ENCODE results near the gene TASOR2. TPM values are rescaled to one million over a fixed set of nuclear protein-coding genes. Genes with fewer than 3 reads are reported as not detected.

The TASOR2 gene
- total and polyA plus RNA-seq, 2 of the 4 experiments (the other 2 are of a cell fraction): 19.4 to 53.6 TPM

DNA sequence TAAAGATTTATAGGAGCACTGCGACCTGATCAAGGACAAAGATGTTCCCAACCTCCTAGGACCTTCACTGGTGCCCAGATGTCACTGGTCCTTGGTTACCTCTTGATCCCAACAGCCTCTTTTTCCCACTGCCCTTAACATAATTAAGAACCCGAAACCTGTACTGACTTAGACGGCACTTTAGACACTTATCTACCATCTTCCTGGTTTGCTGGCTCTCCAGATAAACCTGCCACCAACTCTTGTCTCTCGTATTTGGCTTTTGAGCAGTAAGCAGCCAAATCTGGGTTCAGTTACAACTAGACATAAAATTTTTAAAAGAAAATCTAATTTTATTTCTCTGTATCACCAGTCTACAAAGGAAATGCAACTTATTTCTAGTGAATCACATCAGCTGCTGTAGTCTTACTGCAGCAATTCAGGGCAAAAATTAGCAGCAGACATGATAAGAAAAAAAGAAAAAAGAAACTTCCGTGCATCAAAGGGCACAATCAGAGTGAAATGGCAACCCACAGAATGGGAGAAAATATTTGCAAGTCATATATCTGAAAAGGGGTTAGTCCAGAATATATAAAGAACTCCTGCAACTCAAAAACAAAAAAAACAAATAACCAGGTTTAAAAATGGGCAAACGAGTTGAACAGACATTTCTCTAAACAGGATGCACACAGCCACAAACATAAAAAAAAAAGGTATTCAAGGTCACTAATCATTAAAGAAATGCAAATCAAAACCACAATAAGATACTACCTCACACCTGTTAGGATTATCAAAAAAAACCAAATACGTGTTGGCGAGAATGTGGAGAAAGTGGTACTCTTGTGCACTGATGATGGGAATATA lies 27.7 kb upstream of the TASOR2 start:
- Histone ChIP-seq H3K14ac (replicated peaks; ENCODE audit: low read depth, low read length) (no peak overlapping the region), H3K4me1 (ENCODE audit: control insufficient read depth, insufficient read depth, low read length) (peaks cover 8% of the 10 kb centered on the region), H3K56ac (ENCODE audit: extremely low read depth, insufficient read depth, low read length) (no peak overlapping the region), H3K9ac (ENCODE audit: low read depth, low read length) (no peak overlapping the region), H2AK9ac (replicated peaks; ENCODE audit: low read depth, low read length, poor library complexity) (no peak overlapping the region), H3K9me1 (ENCODE audit: insufficient read depth, low read length) (peaks cover 15% of the 10 kb centered on the region), H2BK5ac (ENCODE audit: low read depth, low read length, poor library complexity, severe bottlenecking) (no peak overlapping the region), H3K4ac (ENCODE audit: low read depth, low read length) (no peak overlapping the region), H4K8ac (ENCODE audit: low read depth in 2 of 2, low read length in 2 of 2) (no peak overlapping the region), H4K5ac (ENCODE audit: low read depth, low read length) (no peak overlapping the region), H2AK5ac (ENCODE audit: low read depth, low read length) (no peak overlapping the region), H4K20me1 (ENCODE audit: insufficient read depth, low read length) (peaks cover 7% of the 10 kb centered on the region), H3K4me2 (ENCODE audit: low read depth, low read length) (no peak overlapping the region), H4K91ac (ENCODE audit: insufficient read depth, low read depth, low read length) (no peak overlapping the region), H3K23ac (ENCODE audit: low read depth, low read length) (no peak overlapping the region), H2AFZ (replicated peaks; ENCODE audit: low read length, poor library complexity) (no peak overlapping the region), H2BK20ac (ENCODE audit: low read depth, low read length) (no peak overlapping the region), H2BK15ac (ENCODE audit: low read depth, low read length) (no peak overlapping the region), H3K27ac (ENCODE audit: insufficient read depth, low read length) (no peak overlapping the region), H3K18ac (ENCODE audit: low read depth, low read length) (no peak overlapping the region), H2BK120ac (ENCODE audit: low read depth, low read length) (no peak overlapping the region), H3K9me3 (ENCODE audit: control insufficient read depth, insufficient read depth, low read length) (no peaks in the 10 kb centered on the region), H3K36me3 (ENCODE audit: control insufficient read depth, insufficient read depth, low read length) (0 out of 2 replicates have a peak, but pooled peaks cover 2% of the 10 kb centered on the region), H3K4me3 (ENCODE audit: insufficient read depth, low read depth, low read length) (no peak overlapping the region), H3K27me3 (ENCODE audit: control insufficient read depth, insufficient read depth, low read length) (no peaks in the 10 kb centered on the region), H3K79me1 (ENCODE audit: low read depth in 1 of 2, low read length in 2 of 2) (peaks cover 5 to 18% of the 10 kb centered on the region in 2 experiments; a peak in 2 of 4 replicates)
- in situ Hi-C loops (cut with MboI; ENCODE audit: low sequenced_read_pairs) (no loop called here), intact Hi-C loops (cut with micrococcal nuclease) (no loop called here), dilution Hi-C loops (cut with HindIII; ENCODE audit: low sequenced_read_pairs, unreplicated experiment) (no loop called here)
- no TSS peak for BruUV-seq (replicated peaks)
- CTCF ChIA-PET: no interaction called here
- ATAC-seq (ENCODE audit: low read depth) (no peak), DNase-seq (no peak)
- POLR2A ChIA-PET (ENCODE audit: unreplicated experiment): no interaction called here
- 77% methylated on average over 3 of the region's 8 CpGs; no CpG with 5 or more reads in 1 of the 2 experiments for WGBS, 2 experiments (ENCODE audit: extremely low coverage in 2 of 2, insufficient read length in 1 of 2)
- TF ChIP-seq, protein P1, sequence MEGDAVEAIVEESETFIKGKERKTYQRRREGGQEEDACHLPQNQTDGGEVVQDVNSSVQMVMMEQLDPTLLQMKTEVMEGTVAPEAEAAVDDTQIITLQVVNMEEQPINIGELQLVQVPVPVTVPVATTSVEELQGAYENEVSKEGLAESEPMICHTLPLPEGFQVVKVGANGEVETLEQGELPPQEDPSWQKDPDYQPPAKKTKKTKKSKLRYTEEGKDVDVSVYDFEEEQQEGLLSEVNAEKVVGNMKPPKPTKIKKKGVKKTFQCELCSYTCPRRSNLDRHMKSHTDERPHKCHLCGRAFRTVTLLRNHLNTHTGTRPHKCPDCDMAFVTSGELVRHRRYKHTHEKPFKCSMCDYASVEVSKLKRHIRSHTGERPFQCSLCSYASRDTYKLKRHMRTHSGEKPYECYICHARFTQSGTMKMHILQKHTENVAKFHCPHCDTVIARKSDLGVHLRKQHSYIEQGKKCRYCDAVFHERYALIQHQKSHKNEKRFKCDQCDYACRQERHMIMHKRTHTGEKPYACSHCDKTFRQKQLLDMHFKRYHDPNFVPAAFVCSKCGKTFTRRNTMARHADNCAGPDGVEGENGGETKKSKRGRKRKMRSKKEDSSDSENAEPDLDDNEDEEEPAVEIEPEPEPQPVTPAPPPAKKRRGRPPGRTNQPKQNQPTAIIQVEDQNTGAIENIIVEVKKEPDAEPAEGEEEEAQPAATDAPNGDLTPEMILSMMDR (conservative IDR thresholded peaks at IDR 0.05; ENCODE audit: low read depth, low read length): no peak
